GM19023 (cell line): Measurements from ENCODE around the gene CDH1.

Source experiments
- ATAC-seq: cut with Tn5 transposase; IDR thresholded peaks from one replicate; pipeline ENCODE4 v1.9.1; 2021; ENCODE audit warnings: mild to moderate bottlenecking, moderate library complexity; ENCODE audit not compliant: unreplicated experiment

Gene CDH1

GRCh38 chr16:68843482-68844210 lies 106.6 kb downstream of the CDH1 start, which contains the start of gene TANGO6:
TANGO6 (plus strand) TSS chr16:68843531; CDS start chr16:68843618, 87 bp downstream.
- ATAC-seq: peak; percentile 91

DNA sequence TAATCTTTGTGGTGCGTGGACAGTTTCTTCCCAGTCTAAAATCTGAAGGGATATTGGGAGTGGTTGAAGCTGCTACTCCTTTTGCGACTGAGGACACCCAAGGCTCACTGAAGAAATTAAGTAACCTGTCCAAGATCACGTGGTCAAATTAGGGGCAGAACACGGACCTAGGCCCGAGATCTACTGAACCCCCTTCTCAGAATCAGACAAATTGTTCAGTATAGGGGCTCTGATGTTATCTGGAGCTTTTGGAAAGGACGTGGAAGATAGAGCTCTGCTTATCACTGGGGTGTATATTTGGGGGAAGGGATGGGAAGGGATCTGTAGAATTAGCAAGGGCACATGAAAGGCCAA lies 107.1 kb downstream of the CDH1 start:
- no peak for ATAC-seq

- no peak for ATAC-seq
Measured at GRCh38 chr16:68848786-68849185, 111.7 kb downstream of the CDH1 start.

- ATAC-seq: no peak
Measured at GRCh38 chr16:68850481-68850880, 113.4 kb downstream of the CDH1 start.

DNA sequence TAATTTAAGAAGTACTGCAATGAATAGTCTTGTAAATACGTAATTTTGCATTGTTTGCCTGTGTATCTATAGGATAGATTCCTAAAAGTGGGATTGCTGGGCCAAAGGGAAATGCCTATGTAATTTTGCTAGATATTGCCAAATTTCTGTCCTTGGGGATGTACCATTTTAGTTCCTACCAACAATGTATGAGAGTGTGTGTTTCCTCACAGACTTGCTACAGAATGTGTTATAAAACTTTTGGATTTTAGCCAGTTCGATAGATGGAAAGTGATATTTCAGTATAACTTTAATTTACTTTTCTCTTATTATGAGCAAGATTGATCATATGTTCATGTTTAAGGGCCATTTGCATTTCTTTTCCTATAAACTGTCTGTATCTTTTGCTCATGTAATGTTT lies 114.5 kb downstream of the CDH1 start:
- ATAC-seq: no peak

GRCh38 chr16:68857479-68857878 lies 120.4 kb downstream of the CDH1 start:
- ATAC-seq: no peak

- ATAC-seq: no peak
Measured at GRCh38 chr16:68859828-68860227, 122.7 kb downstream of the CDH1 start.

DNA sequence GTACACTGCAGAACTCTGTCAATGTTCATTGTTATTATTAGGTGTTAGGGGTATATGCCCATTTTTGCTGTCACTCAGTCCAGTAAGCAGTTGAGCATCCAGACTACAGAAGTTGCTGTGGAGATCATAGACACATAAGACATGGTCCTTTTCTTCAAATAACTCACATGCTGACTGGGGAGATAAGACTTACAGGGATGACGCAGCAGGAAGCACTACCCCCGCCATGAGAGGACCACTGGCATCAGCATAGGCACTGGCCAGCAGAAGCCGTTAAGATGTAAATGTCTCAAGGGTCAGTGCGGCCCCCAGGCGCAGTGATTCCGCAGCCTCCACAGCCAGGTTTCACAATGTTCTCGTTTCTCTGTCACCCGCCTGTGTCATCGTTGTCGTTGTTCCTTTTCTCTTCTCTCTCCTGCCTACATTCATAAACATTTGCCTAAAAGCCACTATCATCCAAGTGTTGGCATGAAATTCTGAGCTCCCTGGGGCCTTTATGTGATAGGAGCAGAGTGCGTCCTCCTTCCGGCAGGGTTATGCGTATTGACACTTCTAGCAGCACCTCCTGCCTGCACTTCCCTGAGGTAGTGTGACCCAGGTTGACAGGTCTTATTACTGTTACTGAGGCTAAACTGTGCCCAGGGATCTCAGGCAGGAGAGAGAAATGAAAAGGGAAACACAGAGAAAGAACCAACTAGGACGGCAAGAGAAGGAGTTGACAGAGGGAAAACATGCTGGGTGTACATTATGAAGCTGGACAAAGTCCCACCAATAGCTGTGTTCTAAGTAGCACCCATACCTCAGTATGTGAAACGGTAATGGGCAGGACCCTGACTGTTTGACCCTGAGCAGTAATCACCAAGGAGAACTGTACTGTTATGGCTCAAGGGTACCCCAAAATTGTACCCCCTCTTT lies 124.1 kb downstream of the CDH1 start:
- ATAC-seq: no peak

DNA sequence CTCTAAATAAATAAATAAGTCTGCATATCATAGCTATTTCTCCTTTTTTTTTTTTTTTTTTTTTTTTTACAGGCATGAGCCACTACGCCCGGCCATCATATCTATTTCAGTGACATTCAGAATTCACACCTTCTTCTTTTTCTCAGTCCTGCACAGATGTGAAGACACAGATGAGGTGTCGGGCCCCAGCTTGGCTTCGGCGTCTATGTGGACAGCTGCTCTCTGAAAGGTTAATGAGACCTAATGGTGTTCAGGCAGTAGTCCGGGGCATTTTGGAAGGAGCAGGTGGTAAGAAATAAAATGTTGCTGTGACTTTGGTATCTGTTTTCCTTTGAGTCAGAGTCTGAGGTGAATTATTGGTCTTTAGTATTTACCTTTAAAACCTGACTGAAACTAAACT lies 129.8 kb downstream of the CDH1 start:
- ATAC-seq: no peak

GRCh38 chr16:68869492-68870088 lies 132.5 kb downstream of the CDH1 start:
- ATAC-seq: no peak

DNA sequence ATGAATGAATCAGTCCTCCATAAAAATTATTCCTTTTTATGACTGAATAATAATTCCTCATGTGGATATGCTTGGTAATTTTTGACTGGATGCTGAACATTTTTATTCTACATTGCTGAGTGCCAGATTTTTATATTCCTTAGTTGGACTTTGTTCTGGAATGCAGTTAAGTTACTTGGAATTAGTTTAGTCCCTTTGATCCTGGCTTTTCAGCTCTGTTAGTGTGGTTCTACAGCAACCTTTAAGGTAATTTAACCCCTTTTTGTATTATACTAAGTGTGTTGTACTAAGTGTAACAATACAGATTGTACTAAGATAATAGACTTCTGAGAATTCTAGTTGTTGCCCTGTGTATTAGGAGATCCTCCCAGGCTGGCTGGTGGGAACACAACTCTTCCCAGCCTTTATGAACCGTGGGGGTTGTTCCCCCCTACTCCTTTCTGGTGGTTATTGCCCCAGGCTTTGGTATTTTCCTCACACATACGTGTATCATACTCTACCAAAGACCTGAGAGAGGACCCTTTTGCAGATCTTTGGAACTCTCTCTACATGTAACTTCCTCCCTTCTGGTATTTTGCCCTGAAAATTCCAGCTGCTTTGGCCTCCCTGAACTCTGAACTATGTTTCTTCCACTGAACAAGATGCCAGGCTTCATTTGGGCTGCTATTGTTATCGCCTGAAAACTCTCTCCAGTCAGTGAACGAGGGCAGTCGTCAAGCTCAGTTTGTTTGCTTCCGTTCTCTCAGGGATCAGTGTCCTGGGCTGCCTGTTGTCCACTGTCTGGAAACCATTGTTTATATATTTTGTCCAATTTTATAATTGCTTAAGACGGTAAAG lies 136.8 kb downstream of the CDH1 start:
- no peak for ATAC-seq

DNA sequence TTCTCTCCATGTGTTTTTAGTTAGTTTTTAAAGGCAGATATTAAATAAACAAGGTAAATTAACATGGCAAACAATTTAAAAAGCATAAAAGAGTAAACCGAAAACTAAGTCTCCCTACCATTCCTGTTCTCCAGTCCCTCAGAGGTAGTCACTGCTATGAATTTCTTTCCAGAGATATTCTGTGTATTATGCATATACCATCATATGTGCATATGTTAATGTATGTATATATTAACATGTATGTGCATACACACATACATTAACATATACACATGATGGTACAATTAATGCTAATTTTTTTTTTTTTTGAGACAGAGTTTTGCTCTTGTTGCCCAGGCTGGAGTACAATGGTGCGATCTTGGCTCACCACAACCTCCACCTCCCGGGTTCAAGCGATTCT lies 138.8 kb downstream of the CDH1 start:
- no peak for ATAC-seq

GRCh38 chr16:68883685-68884084 lies 146.6 kb downstream of the CDH1 start:
- no peak for ATAC-seq

GRCh38 chr16:68884401-68884800 lies 147.3 kb downstream of the CDH1 start:
- no peak for ATAC-seq
